Fibroblast of pulmonary artery (primary cell): ENCODE data around the gene STARD10.

Source experiments
- DNase-seq: peaks from one replicate; pipeline ENCODE4 v3.0.0-alpha.2; 2010; ENCODE audit warnings: low read depth
- H3K4me3 ChIP-seq: replicated peaks from 2 replicates; pipeline ENCODE4 v1.5.1; 2011; ENCODE audit warnings: low read depth, mild to moderate bottlenecking, control low read depth, low read length, moderate library complexity
- TF ChIP-seq, protein P1 (sequence below): IDR thresholded peaks from 2 replicates; pipeline ENCODE4 v1.5.1; 2011; ENCODE audit warnings: mild to moderate bottlenecking, control low read depth, low read length, inconsistent platforms; ENCODE audit errors: missing control alignments

The STARD10 gene

DNA sequence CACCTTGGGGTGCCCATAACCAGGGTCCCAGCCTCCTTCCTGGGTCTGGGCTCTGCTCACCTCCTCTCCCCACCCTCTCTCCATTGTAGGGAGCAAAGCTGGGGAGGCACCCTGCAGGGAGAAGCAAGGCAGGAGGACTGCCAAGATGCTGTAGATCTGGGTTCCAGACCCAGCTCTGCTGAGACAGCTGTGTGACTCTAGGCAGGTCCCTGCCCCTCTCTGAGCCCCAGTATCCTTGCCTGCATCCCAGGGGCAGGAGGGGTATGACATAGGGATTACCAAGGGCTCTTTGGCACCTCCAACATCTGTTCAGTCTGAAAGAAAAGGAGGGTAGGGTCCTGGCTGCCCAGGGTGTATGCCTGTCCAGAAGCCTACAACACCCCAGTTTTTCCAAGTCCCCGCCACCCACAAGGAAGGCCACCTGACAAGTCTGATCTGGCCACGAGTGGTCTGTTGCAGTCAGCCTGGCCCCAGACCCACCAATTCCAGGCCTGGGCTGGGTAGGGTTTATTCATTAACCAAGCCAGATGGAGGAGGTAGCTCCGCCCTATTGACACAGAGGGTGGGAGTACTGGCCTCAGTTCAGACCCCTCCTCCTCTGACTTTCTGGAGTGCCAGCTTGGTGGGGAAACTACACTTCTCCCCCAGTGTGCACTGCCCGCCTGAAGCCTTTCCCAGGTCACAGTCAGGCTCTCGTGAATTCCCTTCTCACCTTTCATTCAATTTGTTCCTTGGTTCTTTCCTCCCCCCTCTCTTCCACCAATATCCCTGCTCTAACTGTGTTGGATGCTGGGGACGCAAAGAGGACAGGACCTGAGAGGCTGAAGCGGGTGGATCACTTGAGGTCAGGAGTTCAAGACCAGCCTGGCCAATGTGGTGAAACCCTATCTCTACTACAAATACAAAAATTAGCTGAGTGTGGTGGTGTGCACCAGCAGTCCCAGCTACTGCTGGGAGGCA lies 15.0 kb downstream of the STARD10 start:
- no peak for DNase-seq
- TF ChIP-seq, protein P1, sequence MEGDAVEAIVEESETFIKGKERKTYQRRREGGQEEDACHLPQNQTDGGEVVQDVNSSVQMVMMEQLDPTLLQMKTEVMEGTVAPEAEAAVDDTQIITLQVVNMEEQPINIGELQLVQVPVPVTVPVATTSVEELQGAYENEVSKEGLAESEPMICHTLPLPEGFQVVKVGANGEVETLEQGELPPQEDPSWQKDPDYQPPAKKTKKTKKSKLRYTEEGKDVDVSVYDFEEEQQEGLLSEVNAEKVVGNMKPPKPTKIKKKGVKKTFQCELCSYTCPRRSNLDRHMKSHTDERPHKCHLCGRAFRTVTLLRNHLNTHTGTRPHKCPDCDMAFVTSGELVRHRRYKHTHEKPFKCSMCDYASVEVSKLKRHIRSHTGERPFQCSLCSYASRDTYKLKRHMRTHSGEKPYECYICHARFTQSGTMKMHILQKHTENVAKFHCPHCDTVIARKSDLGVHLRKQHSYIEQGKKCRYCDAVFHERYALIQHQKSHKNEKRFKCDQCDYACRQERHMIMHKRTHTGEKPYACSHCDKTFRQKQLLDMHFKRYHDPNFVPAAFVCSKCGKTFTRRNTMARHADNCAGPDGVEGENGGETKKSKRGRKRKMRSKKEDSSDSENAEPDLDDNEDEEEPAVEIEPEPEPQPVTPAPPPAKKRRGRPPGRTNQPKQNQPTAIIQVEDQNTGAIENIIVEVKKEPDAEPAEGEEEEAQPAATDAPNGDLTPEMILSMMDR, result no peak
- no peak overlapping the region for H3K4me3 ChIP-seq

DNA sequence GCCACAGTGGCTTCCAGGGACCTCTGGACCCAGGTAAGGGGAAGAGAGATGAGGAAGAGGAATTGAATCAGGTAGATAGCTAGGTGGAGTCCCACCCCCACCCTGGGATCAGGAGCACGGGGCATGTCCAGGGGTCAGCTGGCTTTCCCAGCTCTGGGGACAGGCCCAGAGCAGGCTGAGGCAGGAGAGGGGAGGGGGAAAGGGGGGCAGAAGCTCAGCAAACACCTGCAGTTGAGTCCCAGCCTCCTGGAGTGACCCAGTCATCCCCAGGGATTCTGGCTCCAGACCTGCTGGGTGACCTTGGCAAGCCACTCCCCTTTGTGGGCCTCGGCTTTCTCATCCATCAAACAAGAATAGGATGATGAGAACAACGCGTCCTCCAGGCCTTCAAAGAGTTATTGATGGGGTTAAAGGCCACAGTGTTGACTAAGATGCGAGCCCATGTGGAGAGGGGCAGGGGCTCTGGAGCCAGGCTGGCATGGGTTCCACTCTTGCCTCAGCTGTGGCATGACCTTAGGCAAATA lies 16.0 kb downstream of the STARD10 start:
- TF ChIP-seq, protein P1, result no peak
- H3K4me3 ChIP-seq, result no peak overlapping the region
- DNase-seq, result no peak

DNA sequence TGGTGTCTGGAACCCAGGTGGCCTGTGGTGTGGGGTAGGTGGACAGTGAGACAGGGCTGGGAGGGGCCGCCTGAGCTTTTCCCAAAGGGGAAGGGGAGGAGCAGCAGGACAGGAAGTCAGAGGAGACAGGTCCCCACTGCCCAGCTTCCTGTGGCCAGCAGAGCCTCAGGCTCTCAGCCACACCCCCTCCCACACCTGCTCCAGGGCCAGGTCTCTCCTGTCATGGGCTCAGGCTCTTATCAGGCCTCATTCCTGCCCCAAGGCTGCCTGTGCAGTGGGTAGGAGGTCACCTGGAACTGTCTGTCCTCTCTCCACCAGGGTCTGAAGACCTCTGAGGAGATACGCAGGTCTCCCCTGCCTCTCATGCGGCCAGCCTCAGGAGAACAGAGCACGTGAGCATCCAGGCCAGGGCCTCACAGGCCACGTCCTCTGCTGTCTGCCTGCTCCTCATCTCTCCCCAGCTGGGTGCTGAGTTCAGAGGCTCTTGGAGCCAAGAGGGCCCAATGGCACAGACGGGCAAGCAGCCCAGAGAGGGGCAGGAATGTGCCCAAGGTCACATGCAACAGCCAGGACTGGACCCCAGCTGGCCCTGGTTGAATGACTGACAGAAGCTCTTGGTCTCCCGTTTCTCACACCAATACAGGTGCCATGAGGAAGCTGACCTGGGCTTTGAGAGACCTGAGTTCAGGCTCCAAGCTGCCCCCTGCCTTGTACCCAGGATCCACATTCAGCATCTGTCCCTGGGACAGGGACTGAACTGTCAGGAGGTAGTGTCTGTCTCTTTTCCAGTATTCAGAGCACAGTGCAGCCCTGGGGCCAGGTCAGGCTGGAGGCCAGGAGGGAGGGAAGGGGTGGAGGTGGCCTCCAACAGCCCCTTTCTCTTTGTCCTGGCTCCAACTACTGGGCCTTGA lies 16.7 kb downstream of the STARD10 start:
- TF ChIP-seq, protein P1, result no peak
- no peak for DNase-seq
- H3K4me3 ChIP-seq, result no peak overlapping the region

DNA sequence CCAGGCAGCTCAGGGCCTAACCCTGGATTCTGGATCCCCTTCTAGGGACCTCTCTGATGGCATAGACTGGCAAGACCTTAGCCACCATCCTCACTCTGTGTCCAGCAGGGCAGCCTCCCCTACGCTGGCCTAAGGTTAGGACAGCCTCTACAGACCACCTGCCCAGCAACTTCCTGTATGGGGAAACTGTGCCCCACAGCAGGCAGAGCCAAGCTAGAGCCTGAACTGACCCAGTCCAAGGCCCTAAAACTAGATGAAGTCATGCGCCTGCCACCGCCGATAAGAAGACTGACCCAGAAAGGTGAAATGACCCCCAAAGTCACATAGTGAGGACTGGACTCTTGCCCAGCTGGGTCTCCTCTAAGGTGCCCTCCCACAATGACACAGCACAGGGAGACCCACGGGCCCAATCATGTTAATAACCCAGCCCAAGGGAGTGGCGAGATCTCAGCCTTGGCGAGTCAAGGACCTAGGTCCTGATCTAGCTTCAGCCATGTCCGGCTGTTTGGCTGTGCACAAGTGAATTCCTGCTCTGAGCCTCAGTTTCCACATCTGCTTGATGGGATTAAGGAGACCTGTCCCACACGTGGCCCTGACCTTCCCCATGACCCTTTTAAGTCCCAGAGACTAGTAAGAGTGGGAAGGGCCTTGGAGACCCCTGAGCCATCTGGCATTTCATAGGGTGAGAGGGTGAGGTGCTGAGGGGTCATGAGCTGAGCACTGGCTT lies 17.6 kb downstream of the STARD10 start:
- H3K4me3 ChIP-seq, result no peak overlapping the region
- DNase-seq, result no peak
- TF ChIP-seq, protein P1, result no peak

DNA sequence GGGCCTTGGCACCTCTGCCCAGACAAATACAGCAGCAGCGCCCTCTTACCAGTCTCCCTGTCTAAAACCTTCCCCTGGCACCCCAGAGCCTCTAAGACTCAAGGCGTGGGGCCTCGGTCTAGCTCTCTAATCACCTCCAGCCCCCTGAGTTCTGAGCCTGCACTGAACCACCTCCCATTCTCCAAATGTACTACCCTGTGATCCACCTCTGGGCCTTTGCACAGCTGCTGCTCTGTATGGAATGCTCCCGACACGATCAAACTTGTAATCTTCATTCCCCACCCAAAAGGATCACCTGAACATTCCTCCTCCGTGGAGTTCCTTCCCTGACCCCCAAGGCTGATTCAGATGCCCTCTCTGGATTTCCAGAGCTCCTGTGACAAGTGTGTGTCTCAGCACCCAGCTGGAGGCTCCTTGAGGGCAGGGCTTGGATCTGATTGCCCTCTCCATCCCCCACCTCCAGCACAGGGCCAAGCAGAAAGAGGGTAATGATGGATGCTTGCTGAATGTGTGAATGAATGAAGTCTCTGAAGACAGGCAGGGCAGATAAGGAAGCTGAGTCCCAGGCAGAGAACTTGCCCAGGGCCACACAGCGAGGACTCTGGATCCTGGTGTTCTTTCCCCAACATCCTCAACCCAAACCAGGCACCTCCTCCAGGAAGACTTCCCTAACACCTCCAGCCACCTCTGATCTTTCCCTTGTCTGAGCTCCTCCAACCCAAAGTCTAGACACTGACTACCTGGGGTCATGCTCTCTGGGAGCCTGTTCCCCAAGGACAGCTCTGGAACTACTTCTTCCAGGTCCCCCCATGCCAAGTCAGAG lies 18.3 kb downstream of the STARD10 start:
- TF ChIP-seq, protein P1, result no peak
- DNase-seq, result no peak
- no peak overlapping the region for H3K4me3 ChIP-seq
